GM04503 (cell line): Measurements from ENCODE around the gene ELP4.

Experiments used
- DNase-seq: peaks from one replicate; pipeline ENCODE4 v3.0.0-alpha.2; 2012; ENCODE audit warnings: low read depth

The ELP4 gene

GRCh38 chr11:31824879-31825837, 315.6 kb downstream of the ELP4 start:
- no peak for DNase-seq

DNA sequence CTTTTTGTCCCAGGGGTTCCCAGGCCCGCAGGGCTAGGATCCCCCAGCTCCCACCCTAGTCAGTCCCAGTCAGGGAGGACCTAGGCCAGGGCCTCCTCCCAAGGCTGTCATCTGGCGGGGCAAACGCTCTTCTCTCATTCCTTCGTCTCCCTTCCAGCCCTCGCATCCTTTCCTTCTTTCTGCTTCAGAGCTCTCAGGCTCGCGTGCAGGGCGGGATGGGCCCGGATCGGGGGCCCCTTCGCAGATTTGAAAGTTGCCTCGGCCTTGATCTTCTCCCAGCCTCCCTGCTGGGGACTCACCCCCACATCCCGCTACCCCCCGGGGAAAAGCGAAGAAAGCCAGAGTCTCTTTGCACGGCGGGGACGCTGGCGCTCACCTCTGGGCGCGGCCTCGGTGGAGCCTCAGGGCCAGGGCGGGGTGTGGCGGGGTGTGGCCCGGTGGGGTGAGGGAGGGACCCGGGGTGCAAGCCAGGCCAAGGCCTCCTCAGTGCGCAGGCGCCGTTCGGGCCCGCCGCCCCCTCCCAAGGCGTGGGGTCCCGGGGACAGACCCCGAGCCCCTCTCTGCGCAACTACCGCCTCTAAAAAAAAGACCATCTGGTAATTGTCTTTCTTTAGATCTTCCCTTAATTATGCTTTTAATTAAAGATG, 316.4 kb downstream of the ELP4 start:
- no peak for DNase-seq

DNA sequence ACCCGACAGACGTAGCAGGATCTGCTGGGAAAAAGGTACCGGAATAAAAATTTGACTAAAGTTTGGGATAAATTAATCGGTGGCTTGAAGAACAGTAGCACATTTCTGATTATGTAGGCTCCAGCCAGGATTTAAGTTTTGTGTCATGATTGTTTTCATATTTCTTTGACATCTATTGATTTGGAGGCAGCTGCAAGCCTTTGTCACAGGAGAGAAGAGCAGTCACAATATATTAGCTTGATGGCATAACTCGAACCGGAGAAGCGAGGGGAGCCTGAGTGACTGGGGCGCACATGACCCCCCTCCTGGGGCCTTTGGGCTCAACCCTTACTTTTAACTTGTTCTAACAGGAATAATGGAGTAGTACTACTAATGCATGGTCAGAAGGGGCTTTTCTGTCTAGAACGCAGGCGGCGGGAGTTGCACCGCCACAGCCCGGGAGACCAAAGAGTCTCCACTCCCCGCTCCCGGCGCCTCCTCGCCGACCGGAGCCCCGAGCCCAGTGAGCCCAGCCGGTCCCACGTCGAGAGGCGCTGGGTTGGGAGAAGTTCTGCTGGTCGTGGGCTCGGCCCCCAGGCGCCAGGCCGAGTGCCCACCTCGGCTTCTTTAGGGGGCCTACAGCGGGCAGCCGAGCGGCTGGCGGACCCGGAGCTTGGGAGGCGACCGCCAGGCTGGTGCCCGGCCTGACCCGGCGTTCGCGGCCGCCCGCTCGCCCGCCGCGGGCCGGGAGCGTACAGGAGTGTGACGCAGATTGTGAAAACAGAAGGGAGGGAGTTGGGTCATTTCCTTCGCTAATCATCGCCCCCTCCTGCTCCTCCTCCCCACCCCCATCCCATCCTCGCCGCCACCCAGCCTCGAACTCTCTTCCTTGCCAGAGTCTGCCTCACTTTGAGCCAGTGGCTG, 317.2 kb downstream of the ELP4 start:
- DNase-seq: no peak

- no peak for DNase-seq
These were observed 318.1 kb downstream of the ELP4 start for GRCh38 chr11:31827455-31828206.

- DNase-seq: no peak
These were observed 318.6 kb downstream of the ELP4 start for GRCh38 chr11:31828217-31828616.

DNA sequence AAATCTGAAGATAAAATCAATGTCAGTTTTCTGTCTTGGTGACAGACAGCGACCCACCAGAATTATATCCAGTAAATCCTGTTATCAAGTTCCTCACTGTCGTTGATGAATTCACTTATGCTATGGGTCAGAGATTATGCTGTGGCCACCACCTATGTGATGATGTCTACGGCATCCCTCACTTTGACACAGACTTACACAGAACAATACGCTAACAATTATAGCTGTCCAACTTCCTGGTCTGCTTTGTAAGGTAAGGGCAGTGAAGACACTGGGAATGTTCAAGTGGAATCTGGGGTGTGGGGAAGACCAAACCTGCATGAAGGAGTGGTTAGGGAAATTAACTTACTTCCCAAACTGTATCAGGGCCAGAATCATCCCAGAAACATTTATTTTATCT, 320.8 kb downstream of the ELP4 start:
- no peak for DNase-seq

- DNase-seq: no peak
These were observed 324.7 kb downstream of the ELP4 start for GRCh38 chr11:31834237-31834636.
